GM23338 (cell line): ENCODE results near the gene TLE3. TPM values are rescaled to one million over a fixed set of nuclear protein-coding genes. Genes with fewer than 3 reads are reported as not detected.

ENCODE experiments used
- ATAC-seq: fragments of 200-7000 bp; cut with Tn5 transposase; 3 replicates; pipeline ENCODE4 v1.9.1; 2020
- DNase-seq: peaks from one replicate; pipeline ENCODE4 v3.0.0-alpha.2; 2015; ENCODE audit warnings: low spot score
- H2AFZ ChIP-seq: fragments of 200-600 bp; sonication (generic); 2 replicates; pipeline ENCODE4 v1.8.0; 2016; ENCODE audit warnings: antibody characterized with exemption, mild to moderate bottlenecking, moderate library complexity
- H3F3A ChIP-seq: fragments of 200-600 bp; sonication (generic); replicated peaks from 2 replicates; pipeline ENCODE4 v1.8.0; 2017; ENCODE audit warnings: antibody characterized with exemption, mixed run types, low read depth
- H3K27ac ChIP-seq: fragments of 200-600 bp; sonication (generic); 2 replicates; pipeline ENCODE4 v1.6.1; 2016; ENCODE audit warnings: low read depth
- H3K27me3 ChIP-seq: fragments of 200-600 bp; sonication (generic); 2 replicates; pipeline ENCODE4 v1.8.0; 2016; ENCODE audit warnings: mild to moderate bottlenecking, mixed run types, moderate library complexity; ENCODE audit not compliant: insufficient read depth
- H3K36me3 ChIP-seq: fragments of 200-600 bp; sonication (generic); 2 replicates; pipeline ENCODE4 v1.8.0; 2016; ENCODE audit warnings: mild to moderate bottlenecking; ENCODE audit not compliant: insufficient read depth
- H3K4me1 ChIP-seq: fragments of 200-600 bp; sonication (generic); 2 replicates; pipeline ENCODE4 v1.8.0; 2016; ENCODE audit warnings: mild to moderate bottlenecking, moderate library complexity; ENCODE audit not compliant: insufficient read depth
- H3K4me2 ChIP-seq: fragments of 200-600 bp; sonication (generic); 2 replicates; pipeline ENCODE4 v1.7.1; 2017; ENCODE audit warnings: mixed run types
- H3K4me3 ChIP-seq: fragments of 200-600 bp; sonication (generic); 2 replicates; pipeline ENCODE4 v1.6.1; 2016; ENCODE audit warnings: mixed run types
- H3K79me2 ChIP-seq: fragments of 200-600 bp; sonication (generic); replicated peaks from 2 replicates; pipeline ENCODE4 v1.8.0; 2017; ENCODE audit warnings: mild to moderate bottlenecking; ENCODE audit not compliant: insufficient read depth
- H3K9me2 ChIP-seq: fragments of 200-600 bp; sonication (generic); 2 replicates; pipeline ENCODE4 v1.8.0; 2017; ENCODE audit not compliant: insufficient read depth
- H4K20me1 ChIP-seq: fragments of 200-600 bp; sonication (generic); replicated peaks from 2 replicates; pipeline ENCODE4 v1.8.0; 2017; ENCODE audit warnings: mild to moderate bottlenecking; ENCODE audit not compliant: insufficient read depth
- H3K27ac Mint-ChIP-seq: 2 replicates; pipeline ENCODE4 v1.8.0; 2020; ENCODE audit warnings: inconsistent platforms, mild to moderate bottlenecking, moderate library complexity, mixed read lengths
- H3K27me3 Mint-ChIP-seq: 3 replicates; pipeline ENCODE4 v1.8.0; 2022; ENCODE audit warnings: low read depth, mild to moderate bottlenecking, moderate library complexity, mixed read lengths, inconsistent platforms; ENCODE audit not compliant: insufficient read depth, poor library complexity
- H3K36me3 Mint-ChIP-seq: 3 replicates; pipeline ENCODE4 v1.8.0; 2021; ENCODE audit warnings: low read depth, mild to moderate bottlenecking, inconsistent platforms, moderate library complexity, mixed read lengths
- H3K4me1 Mint-ChIP-seq: 3 replicates; pipeline ENCODE4 v1.8.0; 2020; ENCODE audit warnings: mild to moderate bottlenecking, inconsistent platforms, mixed read lengths
- H3K4me3 Mint-ChIP-seq: 3 replicates; pipeline ENCODE4 v1.8.0; 2021; ENCODE audit warnings: moderate library complexity, mild to moderate bottlenecking, inconsistent platforms, mixed read lengths
- H3K9me3 Mint-ChIP-seq: 3 replicates; pipeline ENCODE4 v1.8.0; 2020; ENCODE audit warnings: moderate library complexity, mild to moderate bottlenecking, inconsistent platforms, mixed read lengths
- CREB1 ChIP-seq: fragments of 250-450 bp; sonication (Bioruptor Pico); IDR thresholded peaks from 2 replicates; pipeline ENCODE4 v1.5.0; 2020; ENCODE audit warnings: low read depth, mild to moderate bottlenecking, moderate library complexity
- NANOG ChIP-seq: IDR thresholded peaks from 2 replicates; pipeline ENCODE4 v1.6.1; 2016; ENCODE audit warnings: antibody characterized with exemption, borderline replicate concordance
- POLR2AphosphoS5 ChIP-seq: IDR thresholded peaks from 2 replicates; pipeline ENCODE4 v1.6.1; 2016; ENCODE audit warnings: antibody characterized with exemption, low read depth
- polyA plus RNA-seq: library from polyadenylated mRNA; unstranded; fragments of >200 nt; fragmentation: Nextera tagmentation; extraction: Ambion mirVana; gene quantifications from 2 replicates; pipeline ENCODE4 v1.2.1, GENCODE V29; 2016
- total RNA-seq: library from RNA; depleted of rRNA; stranded (reverse); fragments of >200 nt; shearing (Covaris generic); gene quantifications from 2 replicates; pipeline ENCODE4 v1.2.3, GENCODE V29; 2014
- TF ChIP-seq, protein P1 (sequence below): IDR thresholded peaks from one replicate; pipeline ENCODE4 v1.6.1; 2018; ENCODE audit warnings: antibody characterized with exemption; ENCODE audit not compliant: unreplicated experiment
- TF ChIP-seq, protein P2 (sequence below): IDR thresholded peaks from 2 replicates; pipeline ENCODE4 v1.6.1; 2016; ENCODE audit warnings: antibody characterized with exemption

Gene TLE3
- total and polyA plus RNA-seq, 2 experiments from 2014 or later = 10.4 to 79.5 TPM

DNA sequence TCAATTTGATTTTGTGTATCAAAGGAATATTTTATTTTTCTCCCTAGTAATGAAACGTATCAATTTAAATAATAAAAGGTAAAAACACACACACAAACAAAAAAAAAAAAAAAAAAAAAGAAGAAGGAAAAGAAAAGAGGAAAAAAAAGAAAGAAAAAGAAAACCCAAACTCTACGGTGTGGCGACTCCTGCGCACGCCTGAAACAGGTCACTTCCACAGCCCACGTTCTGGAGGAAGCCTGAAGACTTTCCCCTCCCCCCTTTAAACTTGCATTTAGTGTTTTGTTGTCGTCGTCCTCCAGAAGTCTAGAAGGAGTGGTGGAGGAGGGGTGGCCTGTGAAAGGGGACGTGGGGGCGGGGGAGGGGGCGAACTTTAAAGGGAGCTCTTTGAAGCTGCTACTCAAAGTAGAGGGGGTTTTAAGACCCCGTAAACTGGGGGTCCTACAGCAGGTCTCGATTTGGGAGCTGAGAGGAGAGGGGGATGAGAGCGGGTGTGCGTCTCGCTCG lies 2.3 kb upstream of the TLE3 start:
- Histone ChIP-seq H4K20me1 (no peaks in the 10 kb centered on the region), H2AFZ (0 out of 2 replicates have a peak overlapping the region, but pooled peaks have one; percentile 19), H3K36me3 (no peaks in the 10 kb centered on the region), H3F3A (peaks cover under 1% of the 10 kb centered on the region; the same call in 1 of the 2 replicates), H3K27me3 (peaks cover 47% of the 10 kb centered on the region), H3K4me1 (peaks cover 26% of the 10 kb centered on the region), H3K79me2 (peaks cover 15% of the 10 kb centered on the region), H3K9me2 (no peaks in the 10 kb centered on the region), H3K27ac (no peak overlapping the region), H3K4me2 (peak overlapping the region; percentile 72), H3K4me3 (peak overlapping the region; percentile 44)
- Mint-ChIP-seq H3K4me1 (peaks cover 24% of the 10 kb centered on the region), H3K4me3 (peak overlapping the region; percentile 89), H3K27me3 (peaks cover 36% of the 10 kb centered on the region), H3K9me3 (peaks cover 3% of the 10 kb centered on the region; the same call in 1 of the 3 replicates), H3K36me3 (peaks cover 1% of the 10 kb centered on the region; the same call in 2 of the 3 replicates), H3K27ac (no peak overlapping the region)
- no peak for TF ChIP-seq CREB1 (CRISPR knock-in tag)
- TF ChIP-seq, protein P1, sequence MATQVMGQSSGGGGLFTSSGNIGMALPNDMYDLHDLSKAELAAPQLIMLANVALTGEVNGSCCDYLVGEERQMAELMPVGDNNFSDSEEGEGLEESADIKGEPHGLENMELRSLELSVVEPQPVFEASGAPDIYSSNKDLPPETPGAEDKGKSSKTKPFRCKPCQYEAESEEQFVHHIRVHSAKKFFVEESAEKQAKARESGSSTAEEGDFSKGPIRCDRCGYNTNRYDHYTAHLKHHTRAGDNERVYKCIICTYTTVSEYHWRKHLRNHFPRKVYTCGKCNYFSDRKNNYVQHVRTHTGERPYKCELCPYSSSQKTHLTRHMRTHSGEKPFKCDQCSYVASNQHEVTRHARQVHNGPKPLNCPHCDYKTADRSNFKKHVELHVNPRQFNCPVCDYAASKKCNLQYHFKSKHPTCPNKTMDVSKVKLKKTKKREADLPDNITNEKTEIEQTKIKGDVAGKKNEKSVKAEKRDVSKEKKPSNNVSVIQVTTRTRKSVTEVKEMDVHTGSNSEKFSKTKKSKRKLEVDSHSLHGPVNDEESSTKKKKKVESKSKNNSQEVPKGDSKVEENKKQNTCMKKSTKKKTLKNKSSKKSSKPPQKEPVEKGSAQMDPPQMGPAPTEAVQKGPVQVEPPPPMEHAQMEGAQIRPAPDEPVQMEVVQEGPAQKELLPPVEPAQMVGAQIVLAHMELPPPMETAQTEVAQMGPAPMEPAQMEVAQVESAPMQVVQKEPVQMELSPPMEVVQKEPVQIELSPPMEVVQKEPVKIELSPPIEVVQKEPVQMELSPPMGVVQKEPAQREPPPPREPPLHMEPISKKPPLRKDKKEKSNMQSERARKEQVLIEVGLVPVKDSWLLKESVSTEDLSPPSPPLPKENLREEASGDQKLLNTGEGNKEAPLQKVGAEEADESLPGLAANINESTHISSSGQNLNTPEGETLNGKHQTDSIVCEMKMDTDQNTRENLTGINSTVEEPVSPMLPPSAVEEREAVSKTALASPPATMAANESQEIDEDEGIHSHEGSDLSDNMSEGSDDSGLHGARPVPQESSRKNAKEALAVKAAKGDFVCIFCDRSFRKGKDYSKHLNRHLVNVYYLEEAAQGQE = no peak
- DNase-seq = peak; percentile 71
- no peak for ATAC-seq

DNA sequence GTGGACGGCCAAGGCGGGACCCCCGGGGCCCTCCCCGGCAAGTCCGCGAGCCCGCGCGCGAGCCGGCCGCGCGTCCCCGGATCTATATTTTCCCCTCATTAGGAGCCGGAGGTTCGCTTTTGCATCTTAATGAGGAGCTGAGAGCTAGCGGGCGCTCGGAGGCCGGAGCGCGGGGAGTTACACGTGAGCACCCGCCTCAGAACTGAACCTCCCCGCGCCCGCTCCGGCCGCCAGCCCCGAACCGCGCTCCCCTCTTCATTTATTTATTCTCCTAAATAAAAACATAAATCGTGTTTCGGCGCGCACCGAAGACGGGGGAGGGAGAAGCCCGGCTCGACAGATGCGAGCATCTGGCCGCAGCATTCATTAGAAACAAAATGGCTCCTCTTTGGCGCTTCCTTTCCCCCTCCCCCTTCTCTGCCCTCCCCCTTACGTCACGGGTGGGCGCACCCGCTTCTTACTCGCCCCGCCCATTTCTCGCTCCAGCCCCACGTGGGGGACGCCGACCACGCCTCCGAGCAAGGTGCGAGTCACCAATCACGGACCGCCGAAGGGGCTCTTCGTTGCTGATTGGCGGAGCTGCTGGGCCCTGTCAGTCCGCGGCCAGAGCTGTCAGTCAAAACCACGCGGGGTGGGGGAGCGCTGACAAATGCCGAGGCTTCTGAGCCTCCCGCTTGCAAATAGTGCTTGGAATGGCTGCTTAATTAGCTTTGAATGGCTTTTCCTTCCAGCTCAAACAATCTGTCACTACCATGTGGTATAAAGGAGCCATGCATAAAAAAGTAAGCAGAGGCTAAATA lies 1.6 kb upstream of the TLE3 start:
- Mint-ChIP-seq H3K4me1 (peaks cover 31% of the 10 kb centered on the region), H3K27me3 (peaks cover 40% of the 10 kb centered on the region), H3K27ac (peak overlapping the region; percentile 99), H3K4me3 (peak overlapping the region; percentile 96), H3K9me3 (peaks cover 3% of the 10 kb centered on the region; the same call in 1 of the 3 replicates), H3K36me3 (peaks cover 7% of the 10 kb centered on the region)
- DNase-seq (peak; percentile 98), ATAC-seq (peak; percentile 11)
- Histone ChIP-seq H3K9me2 (no peaks in the 10 kb centered on the region), H3K4me1 (peaks cover 30% of the 10 kb centered on the region), H4K20me1 (peaks cover 5% of the 10 kb centered on the region; the same call in 1 of the 2 replicates), H3K4me2 (peak overlapping the region; percentile 81), H3K27me3 (peaks cover 49% of the 10 kb centered on the region), H3K36me3 (no peaks in the 10 kb centered on the region), H2AFZ (no peak overlapping the region; the same call in 1 of the 2 replicates), H3K79me2 (peaks cover 20% of the 10 kb centered on the region), H3F3A (peaks cover 7% of the 10 kb centered on the region; the same call in 1 of the 2 replicates), H3K27ac (peak overlapping the region; percentile 56; the same call in 1 of the 2 replicates), H3K4me3 (peak overlapping the region; percentile 63)
- TF ChIP-seq, protein P2, sequence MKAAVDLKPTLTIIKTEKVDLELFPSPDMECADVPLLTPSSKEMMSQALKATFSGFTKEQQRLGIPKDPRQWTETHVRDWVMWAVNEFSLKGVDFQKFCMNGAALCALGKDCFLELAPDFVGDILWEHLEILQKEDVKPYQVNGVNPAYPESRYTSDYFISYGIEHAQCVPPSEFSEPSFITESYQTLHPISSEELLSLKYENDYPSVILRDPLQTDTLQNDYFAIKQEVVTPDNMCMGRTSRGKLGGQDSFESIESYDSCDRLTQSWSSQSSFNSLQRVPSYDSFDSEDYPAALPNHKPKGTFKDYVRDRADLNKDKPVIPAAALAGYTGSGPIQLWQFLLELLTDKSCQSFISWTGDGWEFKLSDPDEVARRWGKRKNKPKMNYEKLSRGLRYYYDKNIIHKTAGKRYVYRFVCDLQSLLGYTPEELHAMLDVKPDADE = no peak
- TF ChIP-seq CREB1 (CRISPR knock-in tag) (peak; percentile 86), POLR2AphosphoS5 (peak; percentile 73), NANOG (peak; percentile 47; the same call in 1 of the 2 replicates)
